Cortex of kidney (tissue), 1 donor: ENCODE data around the gene ZNF708.
"Not testable (repeated sequence)": the region's sequence is repeated elsewhere in the genome, so short reads cannot be mapped to it uniquely, and the experiment has no call there.

Experiments used
- DNase-seq: peaks from one replicate; lab custom pipeline; 2025; lab: John Stamatoyannopoulos, UW

The ZNF708 gene

DNA sequence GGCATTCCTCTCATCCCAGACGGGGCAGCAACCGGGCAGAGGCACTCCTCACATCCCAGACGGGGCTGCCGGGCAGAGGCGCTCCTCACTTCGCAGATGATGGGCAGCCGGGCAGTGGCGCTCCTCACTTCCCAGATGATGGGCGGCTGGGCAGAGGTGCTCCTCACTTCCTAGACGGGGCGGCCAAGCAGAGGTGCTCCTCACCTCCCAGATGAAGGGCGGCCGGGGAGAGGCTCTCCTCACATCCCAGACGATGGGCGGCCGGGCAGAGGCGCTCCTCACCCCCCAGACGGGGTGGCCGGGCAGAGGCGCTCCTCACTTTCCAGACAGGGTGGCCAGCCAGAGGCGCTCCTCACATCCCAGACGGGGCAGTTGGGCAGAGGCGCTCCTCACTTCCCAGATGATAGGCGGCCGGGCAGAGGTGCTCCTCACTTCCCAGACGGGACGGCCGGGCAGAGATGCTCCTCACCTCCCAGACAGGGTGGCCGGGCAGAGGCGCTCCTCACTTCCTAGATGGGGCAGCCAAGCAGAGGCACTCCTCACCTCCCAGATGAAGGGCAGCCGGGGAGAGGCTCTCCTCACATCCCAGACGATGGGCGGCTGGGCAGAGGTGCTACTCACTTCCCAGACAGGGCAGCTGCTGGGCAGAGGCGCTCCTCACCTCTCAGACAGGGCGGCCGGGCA lies 68.9 kb downstream of the ZNF708 start:
- no peak for DNase-seq

DNA sequence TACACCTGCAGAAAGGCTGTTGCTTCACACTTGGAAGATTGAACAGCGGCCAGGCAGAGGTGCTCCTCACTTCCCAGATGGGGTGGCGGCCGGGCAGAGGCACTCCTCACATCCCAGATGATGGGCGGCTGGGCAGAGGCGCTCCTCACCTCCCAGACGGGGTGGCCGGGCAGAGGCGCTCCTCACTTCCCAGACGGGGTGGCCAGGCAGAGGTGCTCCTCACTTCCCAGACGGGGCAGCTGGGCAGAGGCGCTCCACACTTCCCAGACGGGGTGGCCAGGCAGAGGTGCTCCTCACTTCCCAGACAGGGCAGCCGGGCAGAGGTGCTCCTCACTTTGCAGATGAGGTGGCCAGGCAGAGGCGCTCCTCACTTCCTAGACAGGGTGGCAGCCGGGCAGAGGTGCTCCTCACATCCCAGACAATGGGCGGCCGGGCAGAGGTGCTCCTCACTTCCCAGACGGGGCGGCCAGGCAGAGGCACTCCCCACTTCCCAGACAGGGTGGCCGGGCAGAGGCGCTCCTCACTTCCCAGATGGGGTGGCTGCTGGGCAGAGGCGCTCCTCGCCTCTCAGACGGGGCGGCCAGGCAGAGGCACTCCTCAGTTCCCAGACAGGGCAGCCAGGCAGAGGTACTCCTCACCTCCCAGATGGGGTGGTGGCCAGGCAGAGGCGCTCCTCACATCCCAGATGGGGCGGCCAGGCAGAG lies 69.6 kb downstream of the ZNF708 start:
- DNase-seq: not testable (repeated sequence)

DNA sequence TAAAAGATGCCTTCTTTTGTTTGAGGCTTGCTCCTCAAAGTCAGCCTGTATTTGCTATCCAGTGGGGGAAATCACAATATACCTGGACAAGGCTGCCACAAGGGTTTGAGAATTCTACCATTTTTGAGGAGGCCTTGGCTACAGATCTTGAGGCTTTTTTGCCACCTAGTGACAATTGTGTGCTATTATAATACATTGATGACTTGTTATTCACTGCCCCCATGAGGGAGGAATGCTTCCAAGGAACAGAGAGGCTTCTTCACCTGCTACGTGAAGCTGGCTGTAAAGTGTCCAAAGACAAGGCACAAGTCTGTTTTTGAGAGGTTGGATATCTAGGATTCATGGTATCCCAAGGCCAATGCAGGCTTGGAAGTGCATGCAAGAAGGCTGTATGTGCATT lies 72.5 kb downstream of the ZNF708 start:
- no peak for DNase-seq
